BLaER1 (cell line): ENCODE results near the gene MRPS23.

Experiments used
- H3K27ac ChIP-seq: shearing (Covaris generic); formaldehyde crosslinking; 2 replicates; pipeline ENCODE4 v1.8.1; 2022
- H3K27me3 ChIP-seq: shearing (Covaris generic); formaldehyde crosslinking; 2 replicates; pipeline ENCODE4 v1.8.1; 2022
- H3K36me3 ChIP-seq: shearing (Covaris generic); formaldehyde crosslinking; 2 replicates; pipeline ENCODE4 v1.8.1; 2022
- H3K4me1 ChIP-seq: shearing (Covaris generic); formaldehyde crosslinking; 2 replicates; pipeline ENCODE4 v1.8.1; 2022
- H3K4me2 ChIP-seq: shearing (Covaris generic); formaldehyde crosslinking; 2 replicates; pipeline ENCODE4 v1.8.1; 2022
- H3K4me3 ChIP-seq: shearing (Covaris generic); formaldehyde crosslinking; 2 replicates; pipeline ENCODE4 v1.8.1; 2022
- H3K9ac ChIP-seq: shearing (Covaris generic); formaldehyde crosslinking; 2 replicates; pipeline ENCODE4 v1.8.1; 2022
- H3K9me3 ChIP-seq: shearing (Covaris generic); formaldehyde crosslinking; 2 replicates; pipeline ENCODE4 v1.8.1; 2022
- H4K20me1 ChIP-seq: shearing (Covaris generic); formaldehyde crosslinking; 2 replicates; pipeline ENCODE4 v1.8.1; 2022
- Cebpa-rat ChIP-seq: shearing (Covaris generic); IDR thresholded peaks from 2 replicates; pipeline ENCODE4 v1.8.1; 2022

The MRPS23 gene

GRCh38 chr17:57866319-57866718, 16.5 kb upstream of the MRPS23 start:
- Histone ChIP-seq H3K9ac (peak overlapping the region; percentile 86), H3K4me2 (peak overlapping the region; percentile 96), H4K20me1 (no peaks in the 10 kb centered on the region), H3K27ac (peak overlapping the region; percentile 99), H3K27me3 (no peaks in the 10 kb centered on the region; the same call in 1 of the 2 replicates), H3K9me3 (no peaks in the 10 kb centered on the region), H3K4me3 (no peak overlapping the region; the same call in 1 of the 2 replicates), H3K4me1 (peaks cover 98% of the 10 kb centered on the region), H3K36me3 (no peaks in the 10 kb centered on the region)
- no peak for TF ChIP-seq Cebpa-rat

- peak overlapping the region; percentile 96 for H3K4me2 ChIP-seq
- H3K36me3 ChIP-seq: no peaks in the 10 kb centered on the region
- H3K4me1 ChIP-seq: peaks cover 94% of the 10 kb centered on the region
- H3K27ac ChIP-seq: peak overlapping the region; percentile 19; the same call in 1 of the 2 replicates
- H3K9me3 ChIP-seq: no peaks in the 10 kb centered on the region
- H4K20me1 ChIP-seq: no peaks in the 10 kb centered on the region
- no peaks in the 10 kb centered on the region; the same call in 1 of the 2 replicates for H3K27me3 ChIP-seq
- no peak for TF ChIP-seq Cebpa-rat
- H3K9ac ChIP-seq: no peak overlapping the region
- no peak overlapping the region for H3K4me3 ChIP-seq
Observed at GRCh38 chr17:57864273-57864672, 14.4 kb upstream of the MRPS23 start.

- H3K27me3 ChIP-seq: no peaks in the 10 kb centered on the region; the same call in 1 of the 2 replicates
- H3K36me3 ChIP-seq: no peaks in the 10 kb centered on the region
- no peak for TF ChIP-seq Cebpa-rat
- peak overlapping the region; percentile 80 for H3K27ac ChIP-seq
- H3K4me3 ChIP-seq: peak overlapping the region; percentile 64; the same call in 1 of the 2 replicates
- no peaks in the 10 kb centered on the region for H4K20me1 ChIP-seq
- no peaks in the 10 kb centered on the region for H3K9me3 ChIP-seq
- peak overlapping the region; percentile 96 for H3K4me2 ChIP-seq
- peaks cover 93% of the 10 kb centered on the region for H3K4me1 ChIP-seq
- peak overlapping the region; percentile 71; the same call in 1 of the 2 replicates for H3K9ac ChIP-seq
Observed at GRCh38 chr17:57862694-57863667, 13.1 kb upstream of the MRPS23 start.

- no peak for TF ChIP-seq Cebpa-rat
- H3K36me3 ChIP-seq: no peaks in the 10 kb centered on the region
- peak overlapping the region; percentile 80 for H3K27ac ChIP-seq
- peak overlapping the region; percentile 96 for H3K4me2 ChIP-seq
- no peaks in the 10 kb centered on the region for H4K20me1 ChIP-seq
- no peaks in the 10 kb centered on the region; the same call in 1 of the 2 replicates for H3K27me3 ChIP-seq
- no peaks in the 10 kb centered on the region for H3K9me3 ChIP-seq
- peak overlapping the region; percentile 71 for H3K9ac ChIP-seq
- peaks cover 92% of the 10 kb centered on the region for H3K4me1 ChIP-seq
- peak overlapping the region; percentile 64 for H3K4me3 ChIP-seq
Observed at GRCh38 chr17:57861790-57862693, 12.2 kb upstream of the MRPS23 start.

- H3K27me3 ChIP-seq: no peaks in the 10 kb centered on the region; the same call in 1 of the 2 replicates
- no peaks in the 10 kb centered on the region for H4K20me1 ChIP-seq
- H3K9ac ChIP-seq: peak overlapping the region; percentile 71
- H3K4me3 ChIP-seq: peak overlapping the region; percentile 64
- H3K27ac ChIP-seq: peak overlapping the region; percentile 80
- no peaks in the 10 kb centered on the region for H3K36me3 ChIP-seq
- no peak for TF ChIP-seq Cebpa-rat
- H3K4me2 ChIP-seq: peak overlapping the region; percentile 96
- H3K4me1 ChIP-seq: peaks cover 83% of the 10 kb centered on the region
- H3K9me3 ChIP-seq: no peaks in the 10 kb centered on the region
Observed at GRCh38 chr17:57861000-57861789, 11.4 kb upstream of the MRPS23 start.

- Histone ChIP-seq H3K27ac (peak overlapping the region; percentile 80), H3K27me3 (no peaks in the 10 kb centered on the region; the same call in 1 of the 2 replicates), H3K36me3 (no peaks in the 10 kb centered on the region), H4K20me1 (no peaks in the 10 kb centered on the region), H3K9ac (peak overlapping the region; percentile 71), H3K9me3 (no peaks in the 10 kb centered on the region), H3K4me3 (peak overlapping the region; percentile 64), H3K4me2 (peak overlapping the region; percentile 96), H3K4me1 (peaks cover 76% of the 10 kb centered on the region)
- TF ChIP-seq Cebpa-rat: no peak
Observed at GRCh38 chr17:57860414-57860999, 10.7 kb upstream of the MRPS23 start.

- no peaks in the 10 kb centered on the region for H3K36me3 ChIP-seq
- H4K20me1 ChIP-seq: no peaks in the 10 kb centered on the region
- H3K27me3 ChIP-seq: no peaks in the 10 kb centered on the region; the same call in 1 of the 2 replicates
- H3K9me3 ChIP-seq: no peaks in the 10 kb centered on the region
- TF ChIP-seq Cebpa-rat: no peak
- peaks cover 69% of the 10 kb centered on the region for H3K4me1 ChIP-seq
- no peak overlapping the region for H3K27ac ChIP-seq
- H3K9ac ChIP-seq: no peak overlapping the region
- no peak overlapping the region for H3K4me3 ChIP-seq
- peak overlapping the region; percentile 96 for H3K4me2 ChIP-seq
Observed at GRCh38 chr17:57859601-57860413, 10.0 kb upstream of the MRPS23 start.

GRCh38 chr17:57858838-57859237, 9.0 kb upstream of the MRPS23 start:
- Histone ChIP-seq H3K9ac (no peak overlapping the region), H4K20me1 (no peaks in the 10 kb centered on the region), H3K4me2 (no peak overlapping the region), H3K4me3 (no peak overlapping the region), H3K4me1 (peaks cover 59% of the 10 kb centered on the region), H3K27ac (no peak overlapping the region), H3K9me3 (no peaks in the 10 kb centered on the region), H3K36me3 (no peaks in the 10 kb centered on the region), H3K27me3 (no peaks in the 10 kb centered on the region; the same call in 1 of the 2 replicates)
- TF ChIP-seq Cebpa-rat: no peak
